ENCODE measurements around the gene DDIT4. TPM values are rescaled to one million over a fixed set of nuclear protein-coding genes. Genes with fewer than 3 reads are reported as not detected.
"Not testable (repeated sequence)": the region's sequence is repeated elsewhere in the genome, so short reads cannot be mapped to it uniquely, and the experiment has no call there.

The DDIT4 gene
- total RNA-seq, 2 experiments from 2014 or later: 382 to 384 TPM

- no peaks in the 10 kb centered on the region for H3K9me3 Mint-ChIP-seq (ENCODE audit: insufficient read depth)
- H3K36me3 Mint-ChIP-seq (ENCODE audit: low read depth): peaks cover 25% of the 10 kb centered on the region
- peak overlapping the region; percentile 72 for H3K4me3 Mint-ChIP-seq
- POLR2A ChIA-PET: interaction anchor here (0.7 to 3.5 kb wide), 27 partner anchors 8 to 949 kb away, joined by 3 to 119 read pairs (median 5); partner anchors contain the start of genes ANAPC16, ASCC1, DDIT4 and DNAJC9
- peak overlapping the region; percentile 98 for H3K27ac Mint-ChIP-seq
- ATAC-seq (peak; percentile 82), DNase-seq (peak; percentile 96)
- H3K27me3 Mint-ChIP-seq (ENCODE audit: low read depth): no peaks in the 10 kb centered on the region
- CTCF ChIA-PET: interaction anchor here (0.8 to 2.5 kb wide), 15 partner anchors 9 to 210 kb away, joined by 3 to 24 read pairs (median 5); partner anchors contain the start of genes DDIT4 and SPOCK2
- peaks cover 65% of the 10 kb centered on the region for H3K4me1 Mint-ChIP-seq (ENCODE audit: low read depth)
Measured at GRCh38 chr10:72297805-72298591, 24.3 kb downstream of the DDIT4 start.

- peaks cover 68% of the 10 kb centered on the region for H3K4me1 Mint-ChIP-seq (ENCODE audit: low read depth)
- ATAC-seq (no peak), DNase-seq (no peak)
- H3K27ac Mint-ChIP-seq: peak overlapping the region; percentile 98
- no peaks in the 10 kb centered on the region for H3K9me3 Mint-ChIP-seq (ENCODE audit: insufficient read depth)
- ChIA-PET POLR2A (interaction anchor here (0.9 to 3.5 kb wide), 4 partner anchors 20 to 211 kb away, joined by 3 to 119 read pairs (median 22); partner anchors contain the start of gene SPOCK2), CTCF (interaction anchor here (0.6 to 2.5 kb wide), 4 partner anchors 9 to 172 kb away, joined by 3 to 13 read pairs (median 7); no protein-coding TSS in a partner anchor)
- H3K27me3 Mint-ChIP-seq (ENCODE audit: low read depth): no peaks in the 10 kb centered on the region
- no peak overlapping the region for H3K4me3 Mint-ChIP-seq
- peaks cover 25% of the 10 kb centered on the region for H3K36me3 Mint-ChIP-seq (ENCODE audit: low read depth)
Measured at GRCh38 chr10:72298592-72299519, 25.1 kb downstream of the DDIT4 start.

GRCh38 chr10:72303424-72304128 is 29.9 kb downstream of the DDIT4 start:
- Mint-ChIP-seq H3K27me3 (ENCODE audit: low read depth) (no peaks in the 10 kb centered on the region), H3K4me3 (no peak overlapping the region), H3K27ac (peak overlapping the region; percentile 78), H3K36me3 (ENCODE audit: low read depth) (peaks cover 13% of the 10 kb centered on the region), H3K9me3 (ENCODE audit: insufficient read depth) (no peaks in the 10 kb centered on the region), H3K4me1 (ENCODE audit: low read depth) (peaks cover 65% of the 10 kb centered on the region)
- no peak for ATAC-seq
- CTCF ChIA-PET: interaction anchor here (0.9 to 3.8 kb wide), 11 partner anchors 15 to 56 kb away, joined by 3 to 14 read pairs (median 4); partner anchors contain the start of gene DDIT4
- POLR2A ChIA-PET: interaction anchor here (0.8 to 7.1 kb wide), 7 partner anchors 8 to 31 kb away, joined by 3 to 45 read pairs (median 11); partner anchors contain the start of gene DDIT4
- DNase-seq: no peak

DNA sequence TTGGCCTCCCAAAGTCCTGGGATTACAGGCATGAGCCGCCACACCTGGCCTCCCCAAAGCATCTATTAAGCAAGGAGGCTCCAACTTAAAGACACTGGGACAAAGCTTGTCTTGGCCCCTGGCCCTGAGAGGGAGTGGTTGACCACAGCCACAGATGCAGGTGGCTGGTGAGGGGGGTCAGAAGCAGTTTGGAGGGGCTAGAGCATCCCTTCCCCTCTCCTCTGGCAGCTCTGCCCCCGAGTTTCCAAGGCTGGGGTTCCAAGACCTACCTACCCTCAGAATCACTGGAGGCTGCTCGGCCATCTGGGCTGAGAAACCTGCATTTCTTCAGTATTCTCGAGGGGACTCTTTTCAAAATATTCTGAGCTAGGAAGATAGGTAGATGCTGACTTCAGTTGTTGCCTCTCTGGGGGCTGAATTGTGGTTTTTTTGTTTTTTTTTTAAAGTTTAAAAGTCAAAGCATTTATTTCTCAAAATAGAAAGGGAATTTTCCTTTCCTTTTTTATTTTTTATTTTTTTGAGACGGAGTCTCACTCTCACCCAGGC is 32.6 kb downstream of the DDIT4 start:
- peaks cover 77% of the 10 kb centered on the region for H3K4me1 Mint-ChIP-seq (ENCODE audit: low read depth)
- H3K4me3 Mint-ChIP-seq: no peak overlapping the region
- H3K27ac Mint-ChIP-seq: peak overlapping the region; percentile 75
- no peak for ATAC-seq
- H3K27me3 Mint-ChIP-seq (ENCODE audit: low read depth): no peaks in the 10 kb centered on the region
- H3K36me3 Mint-ChIP-seq (ENCODE audit: low read depth): peaks cover 7% of the 10 kb centered on the region
- ChIA-PET CTCF (interaction anchor here (0.9 to 3.8 kb wide), 6 partner anchors 9 to 31 kb away, joined by 3 to 13 read pairs (median 4); no protein-coding TSS in a partner anchor), POLR2A (interaction anchor here (0.6 to 7.1 kb wide), 5 partner anchors 9 to 91 kb away, joined by 3 to 45 read pairs (median 4); no protein-coding TSS in a partner anchor)
- H3K9me3 Mint-ChIP-seq (ENCODE audit: insufficient read depth): no peaks in the 10 kb centered on the region
- no peak for DNase-seq

DNA sequence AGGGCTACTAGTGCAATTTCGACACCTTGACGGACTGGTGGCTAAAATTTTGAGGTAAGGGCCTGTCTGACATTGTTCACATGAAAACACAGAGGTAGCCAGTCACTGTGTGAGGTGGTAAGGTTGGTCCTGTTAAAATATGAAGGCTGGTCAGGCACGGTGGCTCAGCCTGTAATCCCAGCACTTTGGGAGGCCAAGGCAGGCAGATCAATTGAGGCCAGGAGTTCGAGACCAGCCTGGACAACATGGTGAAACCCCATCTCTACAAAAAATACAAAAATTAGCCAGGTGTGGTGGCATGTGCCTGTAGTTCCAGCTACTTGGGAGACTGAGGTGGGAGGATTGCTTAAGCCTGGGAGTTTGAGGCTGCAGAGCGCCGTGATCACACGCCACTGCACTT is 34.0 kb downstream of the DDIT4 start:
- not testable (repeated sequence) for H3K27me3 Mint-ChIP-seq (ENCODE audit: low read depth); H3K4me3 Mint-ChIP-seq; DNase-seq; ATAC-seq; H3K9me3 Mint-ChIP-seq (ENCODE audit: insufficient read depth); H3K36me3 Mint-ChIP-seq (ENCODE audit: low read depth)
- ChIA-PET POLR2A (interaction anchor here (0.9 to 3.3 kb wide), 6 partner anchors 10 to 47 kb away, joined by 3 to 32 read pairs (median 5); no protein-coding TSS in a partner anchor), CTCF (interaction anchor here (0.8 to 2.1 kb wide), 10 partner anchors 10 to 60 kb away, joined by 3 to 11 read pairs (median 4); no protein-coding TSS in a partner anchor)
- peaks cover 78% of the 10 kb centered on the region for H3K4me1 Mint-ChIP-seq (ENCODE audit: low read depth)
- H3K27ac Mint-ChIP-seq: peak overlapping the region; percentile 80

DNA sequence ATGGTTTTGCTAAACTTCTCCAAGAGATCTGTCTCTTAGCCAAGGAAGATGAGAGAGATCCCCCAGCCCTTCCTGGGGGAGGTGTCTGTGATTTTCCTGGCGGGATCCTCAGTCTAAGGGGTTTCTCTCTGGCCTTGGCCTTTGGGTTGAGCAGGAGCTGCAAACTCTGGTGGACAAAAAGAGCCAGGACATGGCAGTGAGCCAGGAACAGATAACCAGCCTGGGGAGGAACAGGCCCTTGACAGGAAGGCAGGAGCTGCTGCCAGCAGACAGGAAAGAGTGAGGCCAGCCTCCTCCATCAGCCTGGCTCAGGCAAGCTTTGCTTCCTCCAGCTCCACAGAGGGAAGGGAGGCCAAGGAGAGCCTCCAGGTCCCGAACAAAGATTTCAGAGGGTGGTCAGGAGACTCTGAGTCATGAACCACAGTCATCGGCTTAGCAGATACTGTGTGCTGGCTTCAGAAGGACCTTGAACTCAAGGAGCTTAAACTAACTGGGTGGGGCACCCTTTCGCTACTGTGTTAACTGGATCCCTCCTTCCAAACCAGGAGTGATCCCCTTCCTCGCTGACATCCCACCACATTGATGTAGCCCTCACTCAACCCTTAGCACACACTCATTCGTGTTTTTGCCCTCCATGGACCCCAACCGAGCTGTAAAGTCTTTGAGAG is 34.7 kb downstream of the DDIT4 start:
- Mint-ChIP-seq H3K27ac (peak overlapping the region; percentile 80), H3K9me3 (ENCODE audit: insufficient read depth) (no peaks in the 10 kb centered on the region), H3K4me3 (no peak overlapping the region), H3K36me3 (ENCODE audit: low read depth) (peaks cover 2% of the 10 kb centered on the region), H3K4me1 (ENCODE audit: low read depth) (peaks cover 76% of the 10 kb centered on the region), H3K27me3 (ENCODE audit: low read depth) (no peaks in the 10 kb centered on the region)
- DNase-seq: peak; percentile 53
- ATAC-seq: peak; percentile 53
- ChIA-PET POLR2A (interaction anchor here (0.5 to 3.3 kb wide), 9 partner anchors 11 to 130 kb away, joined by 3 to 32 read pairs (median 4); no protein-coding TSS in a partner anchor), CTCF (interaction anchor here (0.8 to 2.1 kb wide), 12 partner anchors 10 to 61 kb away, joined by 3 to 11 read pairs (median 4); no protein-coding TSS in a partner anchor)

- DNase-seq (no peak), ATAC-seq (no peak)
- POLR2A ChIA-PET: interaction anchor here (1.0 to 3.3 kb wide), 6 partner anchors 10 to 36 kb away, joined by 3 to 32 read pairs (median 5); no protein-coding TSS in a partner anchor
- Mint-ChIP-seq H3K27ac (peak overlapping the region; percentile 80), H3K4me1 (ENCODE audit: low read depth) (peaks cover 68% of the 10 kb centered on the region), H3K9me3 (ENCODE audit: insufficient read depth) (no peaks in the 10 kb centered on the region), H3K4me3 (no peak overlapping the region), H3K36me3 (ENCODE audit: low read depth) (peaks cover 2% of the 10 kb centered on the region), H3K27me3 (ENCODE audit: low read depth) (no peaks in the 10 kb centered on the region)
- CTCF ChIA-PET: interaction anchor here (1.4 to 2.1 kb wide), 6 partner anchors 9 to 31 kb away, joined by 3 to 11 read pairs (median 6); no protein-coding TSS in a partner anchor
Measured at GRCh38 chr10:72309290-72310240, 35.8 kb downstream of the DDIT4 start.

DNA sequence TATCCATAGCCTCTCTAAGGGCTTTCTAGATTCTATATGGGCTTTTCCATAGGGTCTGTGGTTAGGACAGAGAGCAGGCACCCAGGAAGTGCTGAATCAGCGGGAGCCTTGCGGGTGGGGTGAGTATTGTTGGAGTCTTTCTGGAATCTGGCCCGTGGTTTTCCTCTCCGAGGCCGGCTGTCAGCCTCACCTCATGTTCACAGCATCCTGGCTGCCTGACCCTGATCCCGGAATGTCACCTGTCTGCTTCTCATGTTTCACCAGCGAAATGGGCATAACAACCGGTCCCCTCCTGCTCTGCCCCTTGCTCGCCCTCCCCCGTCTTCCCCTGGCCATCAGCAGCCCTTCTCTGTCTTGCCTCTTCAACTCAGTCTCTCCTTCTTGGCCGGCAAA is 36.5 kb downstream of the DDIT4 start:
- no peaks in the 10 kb centered on the region for H3K9me3 Mint-ChIP-seq (ENCODE audit: insufficient read depth)
- DNase-seq: no peak
- no peaks in the 10 kb centered on the region for H3K27me3 Mint-ChIP-seq (ENCODE audit: low read depth)
- ChIA-PET CTCF (no interaction called here), POLR2A (interaction anchor here (1.9 to 3.3 kb wide), 2 partner anchors 8 to 9 kb away, joined by 6 to 32 read pairs; no protein-coding TSS in a partner anchor)
- no peak for ATAC-seq
- H3K36me3 Mint-ChIP-seq (ENCODE audit: low read depth): peaks cover 2% of the 10 kb centered on the region
- no peak overlapping the region for H3K4me3 Mint-ChIP-seq
- peaks cover 70% of the 10 kb centered on the region for H3K4me1 Mint-ChIP-seq (ENCODE audit: low read depth)
- peak overlapping the region; percentile 72 for H3K27ac Mint-ChIP-seq

GRCh38 chr10:72310636-72311035 is 36.9 kb downstream of the DDIT4 start:
- DNase-seq (no peak), ATAC-seq (no peak)
- CTCF ChIA-PET: no interaction called here
- H3K4me1 Mint-ChIP-seq (ENCODE audit: low read depth): peaks cover 70% of the 10 kb centered on the region
- H3K4me3 Mint-ChIP-seq: no peak overlapping the region
- peaks cover 2% of the 10 kb centered on the region for H3K36me3 Mint-ChIP-seq (ENCODE audit: low read depth)
- H3K9me3 Mint-ChIP-seq (ENCODE audit: insufficient read depth): no peaks in the 10 kb centered on the region
- H3K27ac Mint-ChIP-seq: peak overlapping the region; percentile 65
- H3K27me3 Mint-ChIP-seq (ENCODE audit: low read depth): no peaks in the 10 kb centered on the region
- POLR2A ChIA-PET: interaction anchor here (1.5 to 1.9 kb wide), 2 partner anchors 8 to 9 kb away, joined by 4 to 6 read pairs; no protein-coding TSS in a partner anchor

Measured in activated CD8-positive, alpha-beta T cell treated with anti-CD3 and anti-CD28 coated beads, Interleukin-2, amount 10 ng/mL, durations not matched to agents 7 days and 5 days (primary cell).